ENCODE measurements around the gene CCDC137.

DNA sequence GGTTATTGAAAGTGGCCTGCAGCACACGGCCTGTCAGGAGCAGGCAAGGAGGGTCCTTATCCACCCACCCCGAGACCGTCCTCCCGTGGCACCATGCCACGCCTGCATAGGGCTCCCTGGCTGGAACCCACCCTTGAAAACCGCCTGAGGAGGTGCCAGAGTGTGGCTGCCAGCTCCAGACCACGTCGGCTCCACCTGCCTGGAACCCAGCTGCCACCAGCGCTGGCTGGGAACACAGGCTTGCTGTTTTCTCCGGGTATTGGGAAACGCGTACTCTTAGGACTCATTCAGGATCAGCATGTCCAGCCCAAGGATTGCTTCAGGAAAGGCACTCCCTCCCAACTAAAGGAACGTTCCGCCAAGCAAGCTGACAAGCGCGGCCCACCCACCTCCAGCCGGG is 10.4 kb downstream of the CCDC137 start:
- TF ChIP-seq, protein P1, sequence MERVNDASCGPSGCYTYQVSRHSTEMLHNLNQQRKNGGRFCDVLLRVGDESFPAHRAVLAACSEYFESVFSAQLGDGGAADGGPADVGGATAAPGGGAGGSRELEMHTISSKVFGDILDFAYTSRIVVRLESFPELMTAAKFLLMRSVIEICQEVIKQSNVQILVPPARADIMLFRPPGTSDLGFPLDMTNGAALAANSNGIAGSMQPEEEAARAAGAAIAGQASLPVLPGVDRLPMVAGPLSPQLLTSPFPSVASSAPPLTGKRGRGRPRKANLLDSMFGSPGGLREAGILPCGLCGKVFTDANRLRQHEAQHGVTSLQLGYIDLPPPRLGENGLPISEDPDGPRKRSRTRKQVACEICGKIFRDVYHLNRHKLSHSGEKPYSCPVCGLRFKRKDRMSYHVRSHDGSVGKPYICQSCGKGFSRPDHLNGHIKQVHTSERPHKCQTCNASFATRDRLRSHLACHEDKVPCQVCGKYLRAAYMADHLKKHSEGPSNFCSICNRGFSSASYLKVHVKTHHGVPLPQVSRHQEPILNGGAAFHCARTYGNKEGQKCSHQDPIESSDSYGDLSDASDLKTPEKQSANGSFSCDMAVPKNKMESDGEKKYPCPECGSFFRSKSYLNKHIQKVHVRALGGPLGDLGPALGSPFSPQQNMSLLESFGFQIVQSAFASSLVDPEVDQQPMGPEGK (tag by site-specific recombination; IDR thresholded peaks at IDR 0.05) = no peak
- no peak for TF ChIP-seq ZNF214 (tag by site-specific recombination; IDR thresholded peaks at IDR 0.05; ENCODE audit: borderline replicate concordance)
- TF ChIP-seq, protein P2, sequence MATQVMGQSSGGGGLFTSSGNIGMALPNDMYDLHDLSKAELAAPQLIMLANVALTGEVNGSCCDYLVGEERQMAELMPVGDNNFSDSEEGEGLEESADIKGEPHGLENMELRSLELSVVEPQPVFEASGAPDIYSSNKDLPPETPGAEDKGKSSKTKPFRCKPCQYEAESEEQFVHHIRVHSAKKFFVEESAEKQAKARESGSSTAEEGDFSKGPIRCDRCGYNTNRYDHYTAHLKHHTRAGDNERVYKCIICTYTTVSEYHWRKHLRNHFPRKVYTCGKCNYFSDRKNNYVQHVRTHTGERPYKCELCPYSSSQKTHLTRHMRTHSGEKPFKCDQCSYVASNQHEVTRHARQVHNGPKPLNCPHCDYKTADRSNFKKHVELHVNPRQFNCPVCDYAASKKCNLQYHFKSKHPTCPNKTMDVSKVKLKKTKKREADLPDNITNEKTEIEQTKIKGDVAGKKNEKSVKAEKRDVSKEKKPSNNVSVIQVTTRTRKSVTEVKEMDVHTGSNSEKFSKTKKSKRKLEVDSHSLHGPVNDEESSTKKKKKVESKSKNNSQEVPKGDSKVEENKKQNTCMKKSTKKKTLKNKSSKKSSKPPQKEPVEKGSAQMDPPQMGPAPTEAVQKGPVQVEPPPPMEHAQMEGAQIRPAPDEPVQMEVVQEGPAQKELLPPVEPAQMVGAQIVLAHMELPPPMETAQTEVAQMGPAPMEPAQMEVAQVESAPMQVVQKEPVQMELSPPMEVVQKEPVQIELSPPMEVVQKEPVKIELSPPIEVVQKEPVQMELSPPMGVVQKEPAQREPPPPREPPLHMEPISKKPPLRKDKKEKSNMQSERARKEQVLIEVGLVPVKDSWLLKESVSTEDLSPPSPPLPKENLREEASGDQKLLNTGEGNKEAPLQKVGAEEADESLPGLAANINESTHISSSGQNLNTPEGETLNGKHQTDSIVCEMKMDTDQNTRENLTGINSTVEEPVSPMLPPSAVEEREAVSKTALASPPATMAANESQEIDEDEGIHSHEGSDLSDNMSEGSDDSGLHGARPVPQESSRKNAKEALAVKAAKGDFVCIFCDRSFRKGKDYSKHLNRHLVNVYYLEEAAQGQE (tag by site-specific recombination; IDR thresholded peaks at IDR 0.05) = no peak

All from HEK293 (cell line).